Sigmoid colon (tissue), 7 donors: ENCODE measurements around the gene LRP1B. TPM values are rescaled to one million over a fixed set of nuclear protein-coding genes. Genes with fewer than 3 reads are reported as not detected.

Source experiments
- DNase-seq: peaks from one replicate; pipeline ENCODE4 v3.0.0-alpha.2; 2019
- H3K27ac ChIP-seq, 4 donors: fragments of 200-600 bp; sonication (generic); one replicate each; pipeline ENCODE4 v1.5.1; 2016 to 2019; ENCODE audit warnings: mild to moderate bottlenecking in 1 of 4
- H3K27me3 ChIP-seq, 3 donors: fragments of 200-600 bp; sonication (generic); one replicate each; pipeline ENCODE4 v1.5.1; 2019; ENCODE audit warnings: mild to moderate bottlenecking in 1 of 3
- H3K36me3 ChIP-seq, 4 donors: fragments of 200-600 bp; sonication (generic); one replicate each; pipeline ENCODE4 v1.5.1; 2016 to 2019
- H3K4me1 ChIP-seq, 4 donors: fragments of 200-600 bp; sonication (generic); one replicate each; pipeline ENCODE4 v1.5.1; 2017 to 2019
- H3K4me3 ChIP-seq, 4 donors: fragments of 200-600 bp; sonication (generic); one replicate each; pipeline ENCODE4 v1.5.1; 2017 to 2019; ENCODE audit warnings: mild to moderate bottlenecking in 2 of 4, moderate library complexity in 1 of 4
- H3K9me3 ChIP-seq, 4 donors: fragments of 200-600 bp in 3 of 4; sonication (generic) in 3 of 4; one replicate each; pipeline versions ENCODE4 v1.5.1 to v1.6.1; 2013 to 2019
- CTCF ChIP-seq, 4 experiments: fragments of 450-650 bp in 3 of 4; fragments of 200-600 bp in 1 of 4; IDR thresholded peaks; one replicate each; pipeline ENCODE4 v1.5.1; 2016 to 2019; ENCODE audit warnings: antibody characterized with exemption in 4 of 4, mild to moderate bottlenecking in 3 of 4, moderate library complexity in 2 of 4
- EP300 ChIP-seq, 4 donors: sonication (generic); formaldehyde crosslinking; IDR thresholded peaks; one replicate each; pipeline ENCODE4 v1.6.1; 2017; ENCODE audit warnings: antibody characterized with exemption in 4 of 4
- POLR2A ChIP-seq, 2 donors: fragments of 450-650 bp; IDR thresholded peaks; one replicate each; pipeline ENCODE4 v1.6.1; 2016; ENCODE audit warnings: antibody characterized with exemption in 2 of 2, mild to moderate bottlenecking in 2 of 2, moderate library complexity in 2 of 2
- POLR2AphosphoS5 ChIP-seq, 4 donors: sonication (generic); formaldehyde crosslinking; IDR thresholded peaks; one replicate each; pipeline ENCODE4 v1.6.1; 2017; ENCODE audit warnings: antibody characterized with exemption in 4 of 4
- WGBS, 2 donors: extraction: QIAGEN DNeasy Blood & Tissue Kit; methylation state at CpG; one replicate each; pipeline ENCODE4 v1.1.7; 2013; 5-methylcytosine and 5-hydroxymethylcytosine counted together
- intact Hi-C: fragments of 100-400 bp; cut with DNase I; formaldehyde crosslinking; loops from one replicate; pipeline ENCODE4 v1.15.1; 2023
- polyA plus RNA-seq, 3 donors: library from polyadenylated mRNA; stranded (reverse); fragments of 200-250 nt; gene quantifications; one replicate each; pipeline ENCODE4 v1.2.3, GENCODE V29; 2013
- total RNA-seq, 4 donors: library from RNA; depleted of rRNA; stranded (reverse); fragments of >200 nt; gene quantifications; one replicate each; pipeline ENCODE4 v1.1.0, GENCODE V29; 2016
- donor health status: healthy with polysubstance abuse.
- donor health status: Bipolar disorder and iron deficiency.
- donor health status: healthy.

Gene LRP1B
- total and polyA plus RNA-seq, 7 donors = 0.06 to 5.1 (median 2.0) TPM; not detected in 1

DNA sequence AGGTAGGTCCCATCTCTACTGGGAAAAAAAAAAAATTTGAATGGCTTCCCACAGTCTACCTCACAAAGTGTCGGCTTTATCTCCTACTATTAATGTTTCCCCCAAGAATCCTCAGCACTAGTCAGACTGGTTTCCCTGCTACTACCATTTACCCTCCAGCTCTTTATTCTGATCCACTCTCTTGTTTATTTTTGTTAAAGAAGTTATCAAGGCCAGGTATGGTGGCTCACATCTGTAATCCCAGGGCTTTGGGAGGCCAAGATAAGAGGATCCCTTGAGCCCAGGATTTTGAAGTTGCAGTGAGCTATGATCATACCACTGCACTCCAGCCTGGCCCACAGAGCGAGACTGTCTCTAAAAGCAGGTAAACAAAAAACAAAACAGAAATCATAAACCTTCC lies 1275.3 kb downstream of the LRP1B start:
- intact Hi-C loops = no loop called here
- 77 to 90% methylated on average over 2 of the region's 2 CpGs for WGBS, 2 donors

DNA sequence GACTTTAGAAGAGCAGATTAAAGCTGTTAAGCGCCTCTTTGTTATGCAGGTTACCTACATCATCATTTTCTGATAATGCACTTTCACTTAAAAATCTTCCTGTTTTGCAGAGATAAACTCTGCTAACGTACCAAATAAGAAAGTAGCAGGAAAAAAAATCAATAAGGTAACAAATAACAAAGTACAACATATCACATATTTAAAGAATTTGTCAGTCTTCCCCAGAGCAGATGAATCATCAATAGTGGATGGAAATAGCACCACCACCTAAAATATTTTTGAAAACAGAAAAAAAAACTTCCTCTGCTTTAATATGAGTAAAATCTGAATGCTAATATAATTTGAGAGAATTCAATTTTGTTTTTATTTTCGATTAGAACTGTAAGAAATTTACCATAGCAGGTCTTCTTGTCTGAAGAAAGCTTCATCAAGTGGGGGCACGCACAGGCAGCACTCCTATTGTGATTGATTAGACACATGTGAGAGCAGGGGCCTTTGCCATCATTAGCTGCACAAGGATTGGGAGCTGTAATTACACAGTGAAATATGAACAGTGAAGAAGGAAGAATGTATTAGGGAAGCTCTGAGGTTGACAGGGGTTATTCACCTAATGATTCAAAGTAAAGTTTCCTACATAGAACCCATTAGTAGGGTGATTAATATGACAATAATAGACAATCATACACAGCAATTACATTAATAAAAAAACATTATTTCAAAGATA lies 1279.4 kb downstream of the LRP1B start:
- Histone ChIP-seq H3K27ac (no peak overlapping the region), H3K9me3 (no peaks in the 10 kb centered on the region), H3K27me3 (no peaks in the 10 kb centered on the region), H3K4me3 (no peak overlapping the region), H3K36me3 (no peaks in the 10 kb centered on the region), H3K4me1 (no peaks in the 10 kb centered on the region)
- DNase-seq = no peak
- TF ChIP-seq EP300 (IDR thresholded peaks at IDR 0.05) (no peak), CTCF (IDR thresholded peaks at IDR 0.05) (no peak), POLR2A (IDR thresholded peaks at IDR 0.05) (no peak), POLR2AphosphoS5 (IDR thresholded peaks at IDR 0.05) (no peak)
- WGBS, 2 donors = 78 to 86% methylated on average over 4 of the region's 4 CpGs
- intact Hi-C loops = no loop called here

More for the DNA sequence above, 1275.3 kb downstream of the LRP1B start:
- Histone ChIP-seq H3K9me3 (no peaks in the 10 kb centered on the region), H3K4me1 (no peaks in the 10 kb centered on the region), H3K27me3 (no peaks in the 10 kb centered on the region), H3K4me3 (no peak overlapping the region), H3K36me3 (no peaks in the 10 kb centered on the region), H3K27ac (no peak overlapping the region)
- no peak for DNase-seq
- no peak for TF ChIP-seq POLR2AphosphoS5 (IDR thresholded peaks at IDR 0.05)
- no peak for TF ChIP-seq CTCF (IDR thresholded peaks at IDR 0.05)
- TF ChIP-seq POLR2A (IDR thresholded peaks at IDR 0.05) = no peak
- no peak for TF ChIP-seq EP300 (IDR thresholded peaks at IDR 0.05)

- Histone ChIP-seq H3K4me1 (no peaks in the 10 kb centered on the region), H3K4me3 (no peak overlapping the region), H3K27me3 (no peaks in the 10 kb centered on the region), H3K9me3 (no peaks in the 10 kb centered on the region), H3K27ac (no peak overlapping the region), H3K36me3 (no peaks in the 10 kb centered on the region)
- DNase-seq = no peak
- intact Hi-C loops = no loop called here
- WGBS, 2 donors = 90 to 97% methylated on average over 1 of the region's 1 CpG
- TF ChIP-seq POLR2A (IDR thresholded peaks at IDR 0.05) (no peak), CTCF (IDR thresholded peaks at IDR 0.05) (no peak), EP300 (IDR thresholded peaks at IDR 0.05) (no peak)
Measured at GRCh38 chr2:140843186-140843585, 1287.6 kb downstream of the LRP1B start.

- Histone ChIP-seq H3K4me3 (no peak overlapping the region), H3K27me3 (no peaks in the 10 kb centered on the region)
- 68 to 75% methylated on average over 3 of the region's 3 CpGs for whole genome bisulfite sequencing, 2 donors
Measured at GRCh38 chr2:140842110-140842509, 1288.7 kb downstream of the LRP1B start.

More at GRCh38 chr2:140842110-140842509, 1288.7 kb downstream of the LRP1B start:
- TF ChIP-seq POLR2A (IDR thresholded peaks at IDR 0.05) (no peak), EP300 (IDR thresholded peaks at IDR 0.05) (no peak), CTCF (IDR thresholded peaks at IDR 0.05) (no peak), POLR2AphosphoS5 (IDR thresholded peaks at IDR 0.05) (no peak)
- DNase-seq = no peak
- Histone ChIP-seq H3K27ac (no peak overlapping the region), H3K36me3 (no peaks in the 10 kb centered on the region), H3K4me1 (no peaks in the 10 kb centered on the region), H3K9me3 (no peaks in the 10 kb centered on the region)
- intact Hi-C loops = no loop called here
